Fibroblast of lung (primary cell): ENCODE results near the gene WNT6. TPM values are rescaled to one million over a fixed set of nuclear protein-coding genes. Genes with fewer than 3 reads are reported as not detected.

Source experiments
- DNase-seq, 2 donors: peaks; one replicate each; pipeline versions ENCODE4 v3.0.0 to v3.0.0-alpha.2; 2010; ENCODE audit warnings: low read depth in 2 of 2
- H2AFZ ChIP-seq: 2 replicates; pipeline ENCODE4 v1.5.1; 2012; ENCODE audit warnings: low read length, control low read depth, inconsistent platforms
- H3K27ac ChIP-seq: 2 replicates; pipeline ENCODE4 v1.5.1; 2011; ENCODE audit warnings: low read length, control low read depth; ENCODE audit not compliant: insufficient read depth
- H3K27me3 ChIP-seq: 2 replicates; pipeline ENCODE4 v1.5.1; 2011; ENCODE audit warnings: mild to moderate bottlenecking, low read length; ENCODE audit not compliant: control insufficient read depth, insufficient read depth
- H3K36me3 ChIP-seq: 2 replicates; pipeline ENCODE4 v1.5.1; 2011; ENCODE audit warnings: low read length; ENCODE audit not compliant: control insufficient read depth, insufficient read depth
- H3K4me1 ChIP-seq: 2 replicates; pipeline ENCODE4 v1.5.1; 2011; ENCODE audit warnings: low read length; ENCODE audit not compliant: control insufficient read depth, insufficient read depth; ENCODE audit errors: extremely low read depth
- H3K4me2 ChIP-seq: 2 replicates; pipeline ENCODE4 v1.5.1; 2011; ENCODE audit warnings: low read length, control low read depth; ENCODE audit not compliant: insufficient read depth; ENCODE audit errors: extremely low read depth
- H3K4me3 ChIP-seq, 4 experiments: fragments of 200-600 bp in 1 of 4; sonication (generic) in 1 of 4; replicated peaks in 1 of 4; 2 replicates each; pipeline ENCODE4 v1.5.1; 2011 to 2016; ENCODE audit warnings: low read length in 4 of 4, low read depth in 3 of 4, mild to moderate bottlenecking in 3 of 4, control low read depth in 2 of 4, inconsistent platforms in 1 of 4, mixed read lengths in 1 of 4; ENCODE audit not compliant: insufficient read depth in 1 of 4; ENCODE audit errors: control extremely low read depth in 1 of 4
- H3K79me2 ChIP-seq: 2 replicates; pipeline ENCODE4 v1.5.1; 2012; ENCODE audit warnings: mild to moderate bottlenecking, low read length, inconsistent platforms; ENCODE audit not compliant: control insufficient read depth, insufficient read depth
- H3K9ac ChIP-seq: 2 replicates; pipeline ENCODE4 v1.5.1; 2011; ENCODE audit warnings: mild to moderate bottlenecking, low read length, control low read depth; ENCODE audit not compliant: insufficient read depth
- H3K9me3 ChIP-seq: 2 replicates; pipeline ENCODE4 v1.5.1; 2012; ENCODE audit warnings: low read depth, low read length; ENCODE audit not compliant: control insufficient read depth, insufficient read depth
- H4K20me1 ChIP-seq: 2 replicates; pipeline ENCODE4 v1.5.1; 2011; ENCODE audit warnings: low read length; ENCODE audit not compliant: control insufficient read depth, insufficient read depth; ENCODE audit errors: extremely low read depth
- CTCF ChIP-seq, 2 donors: IDR thresholded peaks in 1 of 2; conservative IDR thresholded peaks in 1 of 2; 1 replicate in 1 of 2; 2 replicates in 1 of 2; pipeline ENCODE4 v1.5.1; 2011 to 2012; ENCODE audit warnings: low read length in 2 of 2, control low read depth in 1 of 2, inconsistent platforms in 1 of 2, low read depth in 1 of 2, mild to moderate bottlenecking in 1 of 2
- EZH2 ChIP-seq: IDR thresholded peaks from 2 replicates; pipeline ENCODE4 v1.5.1; 2012; ENCODE audit warnings: low read length, control low read depth, mild to moderate bottlenecking; ENCODE audit errors: missing control alignments
- polyA plus RNA-seq, 2 donors: library from polyadenylated mRNA; depleted of rRNA in 1 of 2; stranded (reverse) in 1 of 2; unstranded in 1 of 2; fragments of >200 nt; gene quantifications; 2 replicates each; pipeline ENCODE4 v1.2.1, GENCODE V29; 2011 to 2012; ENCODE audit warnings: missing spikeins in 1 of 2
- total RNA-seq: library from RNA; depleted of rRNA; stranded (reverse); fragments of >200 nt; gene quantifications from 2 replicates; pipeline ENCODE4 v1.2.1, GENCODE V29; 2014

Gene WNT6
- total and polyA plus RNA-seq, 2 donors (not counting 1 experiment from before 2014, with no cell fraction given): not detected

GRCh38 chr2:218824004-218824403, 35.6 kb upstream of the WNT6 start:
- Histone ChIP-seq H3K4me3 (no peak overlapping the region), H3K27ac (no peak overlapping the region), H2AFZ (no peak overlapping the region), H3K36me3 (no peaks in the 10 kb centered on the region), H3K4me2 (no peak overlapping the region), H3K79me2 (no peaks in the 10 kb centered on the region), H3K4me1 (no peaks in the 10 kb centered on the region), H3K9ac (no peak overlapping the region), H4K20me1 (no peaks in the 10 kb centered on the region), H3K27me3 (peaks cover 9% of the 10 kb centered on the region), H3K9me3 (no peaks in the 10 kb centered on the region)
- no peak for DNase-seq
- TF ChIP-seq CTCF (conservative IDR thresholded peaks at IDR 0.05 in 1 of 2, IDR thresholded peaks at IDR 0.05 in 1 of 2; ENCODE audit: low read depth in 1 of 2, low read length in 2 of 2): no peak
- no peak for TF ChIP-seq EZH2

DNA sequence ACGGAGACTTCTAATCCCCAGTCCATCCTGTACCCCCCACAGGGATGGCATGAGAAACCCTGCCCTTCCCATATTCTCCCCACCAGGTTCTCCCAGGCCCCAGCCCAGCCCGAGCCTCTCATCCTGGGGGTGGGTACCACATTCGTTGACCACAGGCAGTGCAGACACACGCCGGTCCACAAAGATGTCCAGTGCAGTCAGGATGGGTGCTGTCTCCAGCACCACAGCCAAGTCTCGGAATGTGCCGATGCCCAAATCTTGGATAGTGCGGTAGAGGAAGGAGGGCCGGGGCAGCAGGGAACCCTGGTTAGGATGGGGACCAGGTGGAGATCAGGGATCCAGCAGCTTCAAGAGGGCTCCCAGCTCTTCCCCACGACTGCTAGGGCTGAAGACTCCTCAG, 32.8 kb upstream of the WNT6 start:
- Histone ChIP-seq H3K79me2 (no peaks in the 10 kb centered on the region), H4K20me1 (no peaks in the 10 kb centered on the region), H3K27ac (no peak overlapping the region), H3K36me3 (no peaks in the 10 kb centered on the region), H3K4me1 (no peaks in the 10 kb centered on the region), H3K4me2 (no peak overlapping the region), H3K27me3 (peaks cover 13% of the 10 kb centered on the region), H3K4me3 (no peak overlapping the region), H2AFZ (no peak overlapping the region), H3K9ac (no peak overlapping the region), H3K9me3 (no peaks in the 10 kb centered on the region)
- no peak for DNase-seq
- TF ChIP-seq CTCF (conservative IDR thresholded peaks at IDR 0.05 in 1 of 2, IDR thresholded peaks at IDR 0.05 in 1 of 2; ENCODE audit: low read depth in 1 of 2, low read length in 2 of 2) (no peak), EZH2 (no peak)

- no peak overlapping the region for H3K4me2 ChIP-seq
- no peak overlapping the region for H3K27ac ChIP-seq
- H3K9me3 ChIP-seq: no peaks in the 10 kb centered on the region
- no peak overlapping the region for H3K9ac ChIP-seq
- H3K27me3 ChIP-seq: peaks cover 19% of the 10 kb centered on the region
- no peaks in the 10 kb centered on the region for H4K20me1 ChIP-seq
- H3K36me3 ChIP-seq: no peaks in the 10 kb centered on the region
- TF ChIP-seq CTCF (conservative IDR thresholded peaks at IDR 0.05 in 1 of 2, IDR thresholded peaks at IDR 0.05 in 1 of 2; ENCODE audit: low read depth in 1 of 2, low read length in 2 of 2): no peak
- no peak for TF ChIP-seq EZH2
- no peak overlapping the region for H3K4me3 ChIP-seq
- H2AFZ ChIP-seq: no peak overlapping the region
- DNase-seq: no peak
- no peaks in the 10 kb centered on the region for H3K4me1 ChIP-seq
- H3K79me2 ChIP-seq: no peaks in the 10 kb centered on the region
Measured at GRCh38 chr2:218827701-218828476, 31.7 kb upstream of the WNT6 start.
